ENCODE measurements around the gene NPR1. TPM values are rescaled to one million over a fixed set of nuclear protein-coding genes. Genes with fewer than 3 reads are reported as not detected.

The NPR1 gene
- total RNA-seq, 1 donor from 2014 or later, result 187 TPM

DNA sequence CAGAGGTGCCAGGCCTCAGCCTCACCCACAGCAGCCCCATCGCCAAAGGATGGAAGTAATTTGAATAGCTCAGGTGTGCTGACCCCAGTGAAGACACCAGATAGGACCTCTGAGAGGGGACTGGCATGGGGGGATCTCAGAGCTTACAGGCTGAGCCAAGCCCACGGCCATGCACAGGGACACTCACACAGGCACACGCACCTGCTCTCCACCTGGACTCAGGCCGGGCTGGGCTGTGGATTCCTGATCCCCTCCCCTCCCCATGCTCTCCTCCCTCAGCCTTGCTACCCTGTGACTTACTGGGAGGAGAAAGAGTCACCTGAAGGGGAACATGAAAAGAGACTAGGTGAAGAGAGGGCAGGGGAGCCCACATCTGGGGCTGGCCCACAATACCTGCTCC, 15.0 kb downstream of the NPR1 start:
- no peak for DNase-seq (ENCODE audit: low spot score in 2 of 2)

GRCh38 chr1:153696741-153697140, 18.3 kb downstream of the NPR1 start:
- H3K27ac ChIP-seq, result peak overlapping the region; percentile 99 to 100
- TF ChIP-seq CTCF (IDR thresholded peaks at IDR 0.05), result no peak
- H3K4me1 ChIP-seq, result peaks cover 16 to 33% of the 10 kb centered on the region in 2 donors
- no peak overlapping the region for H3K4me3 ChIP-seq
- peaks cover 10 to 23% of the 10 kb centered on the region in 2 donors for H3K36me3 ChIP-seq
- H3K27me3 ChIP-seq, result no peaks in the 10 kb centered on the region
- intact Hi-C loops (cut with DNase I), result loop anchor here (2.0 kb wide), 1 partner anchor 16 kb away; no protein-coding TSS in a partner anchor
- DNase-seq (ENCODE audit: low spot score in 2 of 2), result no peak
- H3K9me3 ChIP-seq, result no peaks in the 10 kb centered on the region

More for the DNA sequence above, 15.0 kb downstream of the NPR1 start:
- Histone ChIP-seq H3K36me3 (peaks cover 39 to 51% of the 10 kb centered on the region in 2 donors), H3K4me1 (peaks cover 7 to 17% of the 10 kb centered on the region in 2 donors), H3K9me3 (no peaks in the 10 kb centered on the region), H3K27me3 (no peaks in the 10 kb centered on the region), H3K27ac (peak overlapping the region in 1 of 2 donors; percentile 29), H3K4me3 (no peak overlapping the region)
- TF ChIP-seq CTCF (IDR thresholded peaks at IDR 0.05), result no peak
- intact Hi-C loops (cut with DNase I), result no loop called here

GRCh38 chr1:153697191-153698019, 18.9 kb downstream of the NPR1 start:
- intact Hi-C loops (cut with DNase I), result loop anchor here (1.0 to 2.0 kb wide), 3 partner anchors 17 to 53 kb away; no protein-coding TSS in a partner anchor
- TF ChIP-seq CTCF (IDR thresholded peaks at IDR 0.05), result no peak
- peaks cover 10 to 17% of the 10 kb centered on the region in 2 donors for H3K36me3 ChIP-seq
- H3K4me3 ChIP-seq, result peak overlapping the region; percentile 33 to 38
- H3K9me3 ChIP-seq, result no peaks in the 10 kb centered on the region
- H3K27me3 ChIP-seq, result no peaks in the 10 kb centered on the region
- DNase-seq (ENCODE audit: low spot score in 2 of 2), result peak; percentile 36 to 94
- peaks cover 16 to 33% of the 10 kb centered on the region in 2 donors for H3K4me1 ChIP-seq
- H3K27ac ChIP-seq, result peak overlapping the region; percentile 99 to 100

DNA sequence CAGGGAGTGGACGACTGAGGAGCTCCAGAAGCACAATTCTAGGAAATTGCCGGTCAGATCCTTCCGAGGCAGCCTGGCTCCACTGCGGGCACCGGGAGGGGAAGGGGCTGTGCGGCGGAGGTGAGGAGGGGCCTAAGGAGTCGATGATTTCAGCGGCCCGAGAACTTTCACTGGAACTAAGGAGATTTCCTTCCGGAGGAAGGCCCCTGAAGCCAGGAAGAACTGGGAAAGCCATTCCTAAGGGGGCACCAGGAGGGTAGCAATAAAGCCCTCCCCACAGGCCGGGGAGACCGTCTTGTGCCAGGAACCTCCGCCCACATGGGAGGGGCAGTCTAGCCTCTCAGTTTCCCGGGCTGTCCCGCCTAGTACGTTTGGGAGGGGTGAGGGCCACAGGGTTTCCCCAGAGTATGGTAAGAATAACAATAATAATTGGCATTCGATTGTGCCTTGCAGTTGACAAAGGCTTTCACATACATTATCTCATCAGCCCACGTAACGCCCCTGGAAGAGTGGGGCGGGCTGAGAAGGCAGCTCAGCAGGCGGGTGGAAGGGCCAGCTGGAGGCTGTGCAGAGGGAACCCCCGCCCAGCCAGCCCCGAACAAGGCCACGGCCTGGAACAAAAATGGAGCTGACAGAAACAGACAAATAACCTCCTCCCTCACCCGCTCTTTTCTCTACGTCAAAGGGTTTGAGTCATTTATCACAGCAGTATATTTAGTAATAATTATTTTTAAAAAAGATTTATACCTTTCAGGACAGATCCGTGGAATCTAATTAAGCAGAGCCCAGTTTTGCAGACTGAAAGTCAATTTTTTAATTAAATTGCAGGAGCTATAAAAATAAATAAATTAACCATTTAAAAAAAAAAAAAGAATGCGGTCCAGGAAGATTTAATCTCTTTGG, 19.8 kb downstream of the NPR1 start:
- peak; percentile 54 to 93 for DNase-seq (ENCODE audit: low spot score in 2 of 2)
- Histone ChIP-seq H3K27me3 (no peaks in the 10 kb centered on the region), H3K27ac (peak overlapping the region; percentile 99 to 100), H3K4me1 (peaks cover 16 to 33% of the 10 kb centered on the region in 2 donors), H3K9me3 (no peaks in the 10 kb centered on the region), H3K4me3 (peak overlapping the region; percentile 33 to 38), H3K36me3 (peaks cover 2 to 8% of the 10 kb centered on the region in 2 donors)
- intact Hi-C loops (cut with DNase I), result loop anchor here (1.0 kb wide), 2 partner anchors 29 to 52 kb away; no protein-coding TSS in a partner anchor
- no peak for TF ChIP-seq CTCF (IDR thresholded peaks at IDR 0.05)

GRCh38 chr1:153698923-153699714, 20.6 kb downstream of the NPR1 start:
- Histone ChIP-seq H3K27me3 (no peaks in the 10 kb centered on the region), H3K27ac (peak overlapping the region; percentile 99 to 100), H3K4me3 (no peak overlapping the region), H3K36me3 (no peaks in the 10 kb centered on the region), H3K4me1 (peaks cover 16 to 33% of the 10 kb centered on the region in 2 donors), H3K9me3 (no peaks in the 10 kb centered on the region)
- intact Hi-C loops (cut with DNase I), result loop anchor here (1.0 kb wide), 2 partner anchors 28 to 51 kb away; no protein-coding TSS in a partner anchor
- DNase-seq (ENCODE audit: low spot score in 2 of 2), result no peak
- no peak for TF ChIP-seq CTCF (IDR thresholded peaks at IDR 0.05)
